ENCODE results near the gene NDRG3. TPM values are rescaled to one million over a fixed set of nuclear protein-coding genes. Genes with fewer than 3 reads are reported as not detected.

NDRG3 gene
- total RNA-seq, result 28.3 and 28.9 TPM in 2 replicates

GRCh38 chr20:36745927-36746659 lies at the start of gene NDRG3:
Gene NDRG3, minus strand, starts transcription at chr20:36746090. Its CDS starts 24,355 bp downstream, at chr20:36721735.
- DNase-seq (ENCODE audit: low read depth in 2 of 2), result peak; percentile 81 to 94

GRCh38 chr20:36794116-36794474 lies 48.2 kb upstream of the NDRG3 start:
- no peak for DNase-seq (ENCODE audit: low read depth in 2 of 2)

GRCh38 chr20:36793294-36794115 lies 47.6 kb upstream of the NDRG3 start:
- DNase-seq (ENCODE audit: low read depth in 2 of 2), result no peak

GRCh38 chr20:36792422-36792821 lies 46.5 kb upstream of the NDRG3 start:
- DNase-seq (ENCODE audit: low read depth in 2 of 2), result peak; percentile 48 to 79

- DNase-seq (ENCODE audit: low read depth in 2 of 2), result no peak
Measured at GRCh38 chr20:36791862-36792261, 46.0 kb upstream of the NDRG3 start.

- DNase-seq (ENCODE audit: low read depth in 2 of 2), result no peak
Measured at GRCh38 chr20:36786663-36787062, 40.8 kb upstream of the NDRG3 start.

- no peak for DNase-seq (ENCODE audit: low read depth in 2 of 2)
Measured at GRCh38 chr20:36786246-36786645, 40.4 kb upstream of the NDRG3 start.

GRCh38 chr20:36785308-36785707 lies 39.4 kb upstream of the NDRG3 start:
- DNase-seq (ENCODE audit: low read depth in 2 of 2), result no peak

- DNase-seq (ENCODE audit: low read depth in 2 of 2), result no peak
Measured at GRCh38 chr20:36784900-36785299, 39.0 kb upstream of the NDRG3 start.

GRCh38 chr20:36784116-36784515 lies 38.2 kb upstream of the NDRG3 start:
- DNase-seq (ENCODE audit: low read depth in 2 of 2), result no peak

- DNase-seq (ENCODE audit: low read depth in 2 of 2), result no peak
Measured at GRCh38 chr20:36779656-36780025, 33.8 kb upstream of the NDRG3 start.

GRCh38 chr20:36778831-36779655 lies 33.2 kb upstream of the NDRG3 start:
- DNase-seq (ENCODE audit: low read depth in 2 of 2), result no peak

GRCh38 chr20:36777576-36777975 lies 31.7 kb upstream of the NDRG3 start:
- DNase-seq (ENCODE audit: low read depth in 2 of 2), result no peak

GRCh38 chr20:36777167-36777566 lies 31.3 kb upstream of the NDRG3 start:
- no peak for DNase-seq (ENCODE audit: low read depth in 2 of 2)

GRCh38 chr20:36775826-36776225 lies 29.9 kb upstream of the NDRG3 start:
- no peak for DNase-seq (ENCODE audit: low read depth in 2 of 2)

GRCh38 chr20:36775196-36775595 lies 29.3 kb upstream of the NDRG3 start:
- DNase-seq (ENCODE audit: low read depth in 2 of 2), result no peak

GRCh38 chr20:36773597-36774390 lies 27.9 kb upstream of the NDRG3 start, which contains the start of gene DSN1:
Gene DSN1, minus strand, starts transcription at chr20:36773763. Its CDS starts 2,305 bp downstream, at chr20:36771458.
- peak; percentile 94 to 98 for DNase-seq (ENCODE audit: low read depth in 2 of 2)

- DNase-seq (ENCODE audit: low read depth in 2 of 2), result no peak
Measured at GRCh38 chr20:36773107-36773596, 27.3 kb upstream of the NDRG3 start.

- DNase-seq (ENCODE audit: low read depth in 2 of 2), result no peak
Measured at GRCh38 chr20:36770680-36771079, 24.8 kb upstream of the NDRG3 start.

- DNase-seq (ENCODE audit: low read depth in 2 of 2), result peak; percentile 71 to 91
Measured at GRCh38 chr20:36768768-36769430, 23.0 kb upstream of the NDRG3 start.

All from dermis microvascular lymphatic vessel endothelial cell (primary cell).